NCI-H774 (cell line): ENCODE results near the gene RSAD1.
"Not testable (repeated sequence)": the region's sequence is repeated elsewhere in the genome, so short reads cannot be mapped to it uniquely, and the experiment has no call there.

Source experiments
- DNase-seq: peaks from one replicate; lab custom pipeline; 2025; lab: John Stamatoyannopoulos, UW

The RSAD1 gene

GRCh38 chr17:50472761-50473161 lies 5.9 kb upstream of the RSAD1 start:
- not testable (repeated sequence) for DNase-seq

DNA sequence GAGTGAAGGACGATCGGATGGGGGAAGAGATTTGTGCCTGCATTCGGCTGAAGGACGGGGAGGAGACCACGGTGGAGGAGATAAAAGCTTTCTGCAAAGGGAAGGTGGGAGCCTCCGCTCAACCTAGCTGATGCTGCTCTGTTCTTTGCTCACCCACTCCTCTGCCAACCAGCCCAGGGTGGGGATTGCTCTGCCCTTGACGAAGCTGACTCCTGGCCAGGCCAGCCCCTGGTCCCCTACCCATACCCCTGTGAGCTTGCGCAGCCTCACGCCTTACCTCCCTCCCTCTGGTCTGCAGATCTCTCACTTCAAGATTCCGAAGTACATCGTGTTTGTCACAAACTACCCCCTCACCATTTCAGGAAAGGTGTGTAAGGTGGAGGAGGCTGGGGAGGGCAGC lies 4.8 kb upstream of the RSAD1 start:
- DNase-seq: no peak

- DNase-seq: no peak
These were observed 4.1 kb upstream of the RSAD1 start for GRCh38 chr17:50474523-50474922.

DNA sequence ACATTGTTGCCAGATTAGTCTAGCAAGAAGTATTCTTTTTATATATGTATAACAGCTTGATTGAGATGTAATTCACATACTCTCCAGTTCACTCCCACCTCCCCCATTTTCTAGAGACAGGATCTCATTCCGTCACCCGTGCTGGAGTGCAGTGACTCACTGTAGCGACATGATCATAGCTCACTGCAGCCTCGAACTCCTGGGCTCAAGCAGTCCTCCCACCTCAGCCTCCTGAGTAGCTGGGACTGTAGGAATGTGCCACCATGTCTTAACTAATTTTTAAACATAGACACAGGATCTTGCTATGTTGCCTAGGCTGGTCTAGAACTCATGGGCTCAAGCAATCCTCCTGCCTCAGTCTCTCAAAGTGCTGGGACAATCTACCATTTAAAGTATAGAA lies 3.3 kb upstream of the RSAD1 start:
- no peak for DNase-seq

DNA sequence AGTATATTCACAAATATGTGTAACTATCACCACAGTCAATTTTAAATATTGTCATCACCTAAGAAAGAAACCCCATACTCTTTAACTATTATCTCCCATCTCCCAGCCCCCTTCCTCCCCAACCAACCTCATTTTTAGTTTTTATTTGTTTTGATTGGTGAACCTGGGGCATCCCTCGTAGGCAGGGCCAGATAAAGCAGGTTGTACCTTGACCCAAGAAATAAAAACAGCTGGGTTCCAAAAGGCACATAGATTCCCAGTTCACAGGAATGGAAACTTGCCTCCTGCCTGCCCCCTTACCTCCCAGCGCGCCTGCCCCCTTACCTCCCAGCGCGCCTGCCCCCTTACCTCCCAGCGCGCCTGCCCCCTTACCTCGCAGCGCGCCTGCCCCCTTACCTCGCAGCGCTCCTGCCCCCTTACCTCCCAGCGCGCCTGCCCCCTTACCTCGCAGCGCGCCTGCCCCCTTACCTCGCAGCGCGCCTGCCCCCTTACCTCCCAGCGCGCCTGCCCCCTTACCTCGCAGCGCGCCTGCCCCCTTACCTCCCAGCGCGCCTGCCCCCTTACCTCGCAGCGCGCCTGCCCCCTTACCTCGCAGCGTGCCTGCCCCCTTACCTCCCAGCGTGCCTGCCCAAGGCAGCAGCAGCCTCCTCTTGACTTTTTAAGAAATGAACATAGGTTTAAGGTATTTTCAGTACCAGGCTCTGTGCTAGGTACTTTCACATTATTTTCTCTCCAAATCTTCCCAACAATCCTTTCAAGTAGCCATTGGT lies 2.7 kb upstream of the RSAD1 start:
- DNase-seq: not testable (repeated sequence)

DNA sequence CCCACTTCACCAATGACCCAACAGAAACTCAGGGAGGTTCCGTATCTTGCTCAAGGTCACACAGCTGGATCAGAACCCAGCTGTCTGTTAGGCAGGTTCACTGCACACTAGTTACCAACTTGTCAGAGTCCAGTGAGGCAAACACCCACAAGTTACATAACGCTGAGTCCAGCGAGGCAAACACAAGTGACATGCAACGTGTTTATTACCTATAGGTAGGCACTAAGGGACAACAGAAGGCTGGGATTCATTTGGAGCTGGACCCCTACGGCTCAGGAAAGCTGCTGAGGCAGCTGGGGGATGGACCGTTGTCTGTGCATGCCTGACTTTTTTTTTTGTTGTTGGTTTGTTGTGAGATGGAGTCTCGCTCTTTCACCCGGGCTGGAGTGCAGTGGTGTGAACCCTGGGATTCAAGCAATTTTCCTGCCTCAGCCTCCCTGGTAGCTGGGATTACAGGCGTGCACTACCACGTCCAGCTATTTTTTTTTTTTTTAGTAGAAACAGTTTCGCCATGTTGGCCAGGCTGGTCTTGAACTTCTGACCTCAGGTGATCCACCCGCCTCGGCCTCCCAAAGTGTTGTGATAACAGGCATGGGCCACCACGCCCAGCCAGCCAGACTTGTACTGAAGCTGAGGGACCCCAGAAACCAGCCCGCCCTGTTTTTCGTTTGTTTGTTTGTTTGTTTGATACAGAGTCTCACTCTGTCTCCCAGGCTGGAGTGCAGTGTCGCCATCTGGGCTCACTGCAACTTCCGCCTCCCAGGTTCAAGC lies 1.9 kb upstream of the RSAD1 start:
- no peak for DNase-seq

DNA sequence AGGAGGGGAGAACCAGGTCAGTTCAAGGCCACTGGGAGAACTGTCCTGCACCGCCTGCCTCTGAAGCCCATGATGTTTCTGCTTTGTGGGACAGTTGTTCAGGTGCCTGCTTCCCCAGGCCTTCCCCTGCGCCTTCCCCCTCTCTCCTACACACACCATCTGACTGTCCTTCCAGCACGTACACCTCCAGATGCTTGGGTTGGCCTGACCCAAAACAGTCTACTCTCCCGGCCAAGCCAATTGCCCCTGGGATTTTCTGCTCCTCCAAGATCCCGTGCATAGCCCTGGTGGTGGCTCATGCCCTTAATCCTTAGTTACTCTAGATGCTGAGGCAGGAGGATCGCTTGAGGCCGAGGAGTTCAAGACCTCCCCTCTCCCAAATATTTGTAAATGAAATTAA lies 684 bp upstream of the RSAD1 start:
- DNase-seq: no peak

DNA sequence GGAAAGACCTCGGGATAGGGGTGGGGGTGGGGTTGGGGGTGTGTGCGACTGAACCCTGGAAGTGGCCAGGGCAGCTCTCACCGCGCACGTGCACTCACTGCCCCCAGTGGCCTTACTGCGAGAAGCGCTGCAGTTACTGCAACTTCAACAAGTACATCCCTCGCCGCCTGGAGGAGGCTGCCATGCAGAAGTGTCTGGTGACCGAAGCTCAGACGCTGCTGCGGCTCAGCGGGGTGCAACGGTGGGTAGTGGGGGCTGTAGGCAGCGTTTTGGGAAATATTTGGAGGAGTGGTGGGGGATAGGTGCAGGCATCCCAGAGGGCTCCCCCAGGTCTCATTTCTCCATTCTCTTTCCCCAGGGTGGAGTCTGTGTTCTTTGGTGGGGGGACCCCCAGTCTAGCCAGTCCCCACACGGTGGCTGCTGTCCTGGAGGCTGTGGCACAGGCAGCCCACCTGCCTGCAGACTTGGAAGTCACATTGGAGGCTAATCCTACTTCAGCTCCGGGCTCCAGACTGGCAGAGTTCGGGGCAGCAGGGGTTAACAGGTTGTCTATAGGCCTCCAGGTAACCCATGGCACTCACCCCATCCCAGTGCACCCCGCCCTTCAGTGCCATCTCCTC lies 972 bp downstream of the RSAD1 start:
- DNase-seq: peak; percentile 74

- DNase-seq: no peak
These were observed 1.6 kb downstream of the RSAD1 start for GRCh38 chr17:50480142-50480764.

GRCh38 chr17:50480854-50481490 lies 2.3 kb downstream of the RSAD1 start:
- DNase-seq: no peak

DNA sequence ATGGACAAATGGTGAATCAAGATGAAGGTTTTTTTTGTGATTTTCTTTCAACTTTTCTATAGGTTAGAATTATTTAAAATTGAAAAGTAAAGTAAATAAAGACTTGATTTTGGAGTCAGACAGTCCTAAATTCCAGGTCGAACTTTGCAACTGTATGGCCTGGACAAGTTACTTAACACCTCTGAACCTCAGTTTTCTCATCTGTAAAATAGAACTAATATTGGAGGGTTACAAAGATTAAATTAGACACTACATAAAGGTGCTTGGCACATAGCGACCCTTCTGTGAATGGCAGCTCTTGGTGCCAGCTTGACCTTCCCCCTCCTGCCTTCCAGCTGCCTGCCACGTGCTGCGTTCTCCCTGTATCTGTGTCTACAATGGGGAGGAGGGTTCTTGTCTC lies 3.0 kb downstream of the RSAD1 start:
- DNase-seq: no peak

- DNase-seq: no peak
These were observed 3.5 kb downstream of the RSAD1 start for GRCh38 chr17:50482110-50482509.

DNA sequence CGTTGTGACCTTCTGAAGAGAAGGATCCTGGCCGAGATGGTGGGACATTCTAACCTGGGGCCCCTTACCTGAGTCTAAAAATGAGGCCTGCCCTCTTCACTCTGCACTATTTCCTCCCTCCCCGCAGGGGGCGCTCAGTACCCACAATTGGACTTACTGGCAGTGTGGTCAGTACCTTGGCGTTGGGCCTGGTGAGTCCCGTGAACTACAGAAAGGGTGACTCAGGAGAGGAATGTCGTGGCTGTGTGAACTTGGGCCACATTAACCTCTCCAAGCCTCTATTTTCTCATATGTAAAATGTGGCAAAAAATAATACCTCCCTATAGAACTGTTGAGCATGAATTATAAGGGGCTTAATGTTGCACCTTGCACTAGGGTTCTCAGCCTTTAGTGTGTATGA lies 3.9 kb downstream of the RSAD1 start:
- DNase-seq: peak; percentile 84

DNA sequence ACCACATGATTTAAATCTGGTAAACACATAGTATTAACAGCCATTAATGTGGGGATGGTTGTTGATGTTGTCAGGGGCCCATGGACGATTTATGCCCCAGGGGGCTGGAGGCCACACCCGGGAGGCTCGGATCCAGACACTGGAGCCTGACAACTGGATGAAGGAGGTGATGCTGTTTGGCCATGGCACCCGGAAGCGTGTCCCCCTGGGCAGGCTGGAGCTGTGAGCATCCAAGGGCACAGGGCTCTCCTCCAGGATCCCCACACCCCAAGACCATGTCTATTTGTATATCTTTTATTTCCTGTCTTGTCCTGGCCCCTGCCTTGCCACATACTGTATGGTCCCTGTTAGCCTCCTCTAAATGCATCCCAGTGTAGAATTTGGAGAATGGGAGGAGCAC lies 4.6 kb downstream of the RSAD1 start:
- no peak for DNase-seq

- no peak for DNase-seq
These were observed 5.9 kb downstream of the RSAD1 start for GRCh38 chr17:50484386-50485155.

GRCh38 chr17:50487213-50488096 lies 8.8 kb downstream of the RSAD1 start:
- no peak for DNase-seq

DNA sequence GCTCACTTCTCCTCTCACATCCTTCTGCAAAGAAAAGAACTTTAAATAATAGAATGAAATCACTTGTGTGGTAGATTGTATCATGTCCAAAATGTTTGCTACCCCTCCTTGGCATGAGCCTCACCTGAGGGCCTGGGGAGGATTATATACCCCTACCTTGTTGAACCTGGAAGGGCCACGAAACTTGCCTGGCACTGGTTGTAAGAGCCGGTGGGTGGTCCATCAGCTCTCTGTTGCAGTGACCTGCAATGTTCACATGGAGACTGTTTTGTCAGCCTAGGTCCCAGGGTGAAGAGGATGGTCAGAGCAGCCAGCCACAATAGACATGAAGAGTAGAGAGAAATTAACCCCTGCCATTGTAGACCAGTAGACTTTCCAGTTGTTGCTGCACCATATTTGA lies 10.2 kb downstream of the RSAD1 start:
- DNase-seq: no peak

DNA sequence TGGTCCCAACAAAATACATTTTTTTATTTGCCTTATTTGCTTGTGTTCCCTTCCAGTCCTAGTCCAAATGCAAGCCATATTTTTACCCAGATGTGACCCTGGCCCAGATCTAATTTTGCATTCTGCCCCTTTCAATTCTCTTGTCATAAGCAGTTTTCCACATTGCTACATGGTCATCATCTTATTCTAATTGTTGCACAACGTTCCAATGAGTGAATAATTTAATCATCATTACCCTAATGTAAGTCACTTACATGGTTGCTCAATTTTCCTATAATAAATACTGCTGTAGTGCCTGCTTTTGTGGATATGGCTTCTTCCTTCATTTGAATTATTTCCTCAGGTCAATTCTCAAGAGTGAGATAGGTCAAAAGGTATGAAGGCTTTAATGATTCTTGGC lies 12.8 kb downstream of the RSAD1 start:
- DNase-seq: no peak

DNA sequence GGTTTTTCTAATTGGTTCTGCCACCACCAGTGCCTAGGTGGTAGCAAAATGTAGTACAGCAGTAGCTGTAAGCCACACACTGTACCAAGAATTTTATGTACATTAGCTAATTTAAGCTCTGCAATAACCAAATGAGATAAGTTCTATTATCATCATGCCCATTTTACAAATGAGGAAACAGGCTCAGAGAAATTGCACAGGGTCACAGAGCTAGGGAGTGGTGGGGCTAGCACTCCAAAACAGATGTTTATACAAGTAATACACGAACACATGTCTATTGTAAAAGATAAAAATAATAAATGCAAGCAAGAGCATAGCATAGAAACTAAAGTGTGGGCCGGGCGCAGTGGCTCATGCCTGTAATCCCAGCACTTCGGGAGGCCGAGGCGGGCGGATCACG lies 13.6 kb downstream of the RSAD1 start:
- DNase-seq: no peak

DNA sequence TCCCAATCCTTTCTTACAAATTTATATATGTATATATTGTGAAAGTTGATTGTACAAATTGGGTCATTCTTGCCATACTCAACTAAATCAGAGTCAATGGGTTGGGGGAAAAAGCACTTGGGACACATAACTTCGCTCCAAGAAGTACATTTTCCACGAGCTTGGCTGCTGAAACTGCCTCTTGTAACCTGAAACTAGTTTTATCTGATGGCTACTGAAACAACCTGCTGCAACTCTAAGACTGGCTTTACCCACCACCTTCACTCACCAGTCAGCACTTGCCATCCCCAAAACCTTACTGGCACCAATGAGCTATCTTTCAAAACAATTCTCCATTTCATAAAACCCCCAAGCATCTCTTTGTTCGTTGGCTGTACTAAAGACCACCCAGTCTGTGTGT lies 15.1 kb downstream of the RSAD1 start:
- no peak for DNase-seq
